Keratinocyte (primary cell): ENCODE results near the gene CAPN5.

Experiments
- EZH2 ChIP-seq: IDR thresholded peaks from one replicate; pipeline ENCODE4 v1.6.1; 2012; ENCODE audit warnings: inconsistent platforms, mild to moderate bottlenecking, low read length, moderate library complexity
- TF ChIP-seq, protein P1 (sequence below), 3 experiments: IDR thresholded peaks in 1 of 3; conservative IDR thresholded peaks in 1 of 3; optimal IDR thresholded peaks in 1 of 3; 2 replicates in 2 of 3; 3 replicates in 1 of 3; pipeline versions ENCODE3 to v1.5.1; 2011; ENCODE audit warnings: low read length in 3 of 3, mild to moderate bottlenecking in 3 of 3, moderate library complexity in 2 of 3, control low read depth in 1 of 3, inconsistent platforms in 1 of 3; ENCODE audit not compliant: insufficient read depth in 2 of 3; ENCODE audit errors: extremely low read depth in 1 of 3

DNA sequence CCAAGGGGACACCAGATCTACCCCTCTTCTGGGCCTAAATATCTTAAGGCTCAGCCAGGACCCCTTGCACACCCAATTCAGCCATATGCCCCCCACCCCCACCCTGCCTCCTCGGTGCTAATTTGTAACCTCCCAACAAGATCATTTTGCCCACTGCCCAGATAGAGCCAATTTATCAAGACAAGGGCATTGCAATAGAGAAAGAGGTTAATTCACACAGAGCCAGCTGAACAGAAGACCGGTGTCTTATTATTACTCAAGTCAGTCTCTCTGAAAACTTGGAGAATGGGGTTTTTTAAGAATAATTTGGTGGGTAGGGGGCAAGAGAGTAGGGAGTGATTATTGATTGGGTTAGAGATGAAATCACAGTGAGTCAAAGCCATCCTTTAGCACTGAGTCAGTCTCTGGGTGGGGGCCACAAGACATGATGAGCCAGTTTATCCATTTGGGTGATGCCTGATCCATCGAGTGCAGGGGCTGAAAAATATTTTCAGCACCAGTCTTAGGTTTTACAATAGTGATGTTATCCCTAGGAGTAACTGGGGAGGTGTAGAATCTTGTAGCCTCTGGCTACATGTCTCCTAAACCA is 9.9 kb upstream of the CAPN5 start:
- TF ChIP-seq, protein P1, sequence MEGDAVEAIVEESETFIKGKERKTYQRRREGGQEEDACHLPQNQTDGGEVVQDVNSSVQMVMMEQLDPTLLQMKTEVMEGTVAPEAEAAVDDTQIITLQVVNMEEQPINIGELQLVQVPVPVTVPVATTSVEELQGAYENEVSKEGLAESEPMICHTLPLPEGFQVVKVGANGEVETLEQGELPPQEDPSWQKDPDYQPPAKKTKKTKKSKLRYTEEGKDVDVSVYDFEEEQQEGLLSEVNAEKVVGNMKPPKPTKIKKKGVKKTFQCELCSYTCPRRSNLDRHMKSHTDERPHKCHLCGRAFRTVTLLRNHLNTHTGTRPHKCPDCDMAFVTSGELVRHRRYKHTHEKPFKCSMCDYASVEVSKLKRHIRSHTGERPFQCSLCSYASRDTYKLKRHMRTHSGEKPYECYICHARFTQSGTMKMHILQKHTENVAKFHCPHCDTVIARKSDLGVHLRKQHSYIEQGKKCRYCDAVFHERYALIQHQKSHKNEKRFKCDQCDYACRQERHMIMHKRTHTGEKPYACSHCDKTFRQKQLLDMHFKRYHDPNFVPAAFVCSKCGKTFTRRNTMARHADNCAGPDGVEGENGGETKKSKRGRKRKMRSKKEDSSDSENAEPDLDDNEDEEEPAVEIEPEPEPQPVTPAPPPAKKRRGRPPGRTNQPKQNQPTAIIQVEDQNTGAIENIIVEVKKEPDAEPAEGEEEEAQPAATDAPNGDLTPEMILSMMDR (optimal IDR thresholded peaks at IDR 0.05 in 1 of 3, IDR thresholded peaks at IDR 0.05 in 1 of 3, conservative IDR thresholded peaks at IDR 0.05 in 1 of 3; ENCODE audit: extremely low read depth in 1 of 3, insufficient read depth in 2 of 3, low read length in 3 of 3), result no peak
- no peak for TF ChIP-seq EZH2
